GM08714 (cell line): ENCODE data around the gene IFNG-AS1.

Experiments
- H3K4me3 ChIP-seq: fragments of 200-500 bp; sonication (Bioruptor generic); 2 replicates; pipeline ENCODE4 v1.5.1; 2014; ENCODE audit warnings: mild to moderate bottlenecking, low read length, inconsistent platforms
- ZNF274 ChIP-seq: IDR thresholded peaks from 2 replicates; pipeline ENCODE4 v1.6.1; 2012; ENCODE audit warnings: mild to moderate bottlenecking, low read depth, low read length

The IFNG-AS1 gene

GRCh38 chr12:67981287-67982162, 7.7 kb upstream of the IFNG-AS1 start:
- no peak overlapping the region for H3K4me3 ChIP-seq
- TF ChIP-seq ZNF274: no peak

GRCh38 chr12:67982164-67982563, 7.1 kb upstream of the IFNG-AS1 start:
- no peak for TF ChIP-seq ZNF274

GRCh38 chr12:67986632-67987031, 2.6 kb upstream of the IFNG-AS1 start:
- no peak overlapping the region for H3K4me3 ChIP-seq
- no peak for TF ChIP-seq ZNF274

More at GRCh38 chr12:67982164-67982563, 7.1 kb upstream of the IFNG-AS1 start:
- H3K4me3 ChIP-seq: no peak overlapping the region

- H3K4me3 ChIP-seq: no peak overlapping the region
- TF ChIP-seq ZNF274: no peak
Measured at GRCh38 chr12:67988601-67989021, 636 bp upstream of the IFNG-AS1 start.

GRCh38 chr12:67991158-67991557, 1.9 kb downstream of the IFNG-AS1 start:
- H3K4me3 ChIP-seq: peak overlapping the region; percentile 1; the same call in 1 of the 2 replicates

GRCh38 chr12:67993143-67993542, 3.9 kb downstream of the IFNG-AS1 start:
- TF ChIP-seq ZNF274: no peak
- no peak overlapping the region for H3K4me3 ChIP-seq

More at GRCh38 chr12:67991158-67991557, 1.9 kb downstream of the IFNG-AS1 start:
- no peak for TF ChIP-seq ZNF274

GRCh38 chr12:67994046-67994445, 4.8 kb downstream of the IFNG-AS1 start:
- no peak for TF ChIP-seq ZNF274
- no peak overlapping the region for H3K4me3 ChIP-seq

- TF ChIP-seq ZNF274: no peak
Measured at GRCh38 chr12:67996347-67996746, 7.1 kb downstream of the IFNG-AS1 start.

GRCh38 chr12:67998379-67998778, 9.1 kb downstream of the IFNG-AS1 start:
- H3K4me3 ChIP-seq: no peak overlapping the region
- no peak for TF ChIP-seq ZNF274

More at GRCh38 chr12:67996347-67996746, 7.1 kb downstream of the IFNG-AS1 start:
- H3K4me3 ChIP-seq: no peak overlapping the region

GRCh38 chr12:67999244-67999643, 10.0 kb downstream of the IFNG-AS1 start:
- no peak overlapping the region for H3K4me3 ChIP-seq
- no peak for TF ChIP-seq ZNF274

GRCh38 chr12:68001486-68002466, 12.5 kb downstream of the IFNG-AS1 start:
- H3K4me3 ChIP-seq: no peak overlapping the region
- no peak for TF ChIP-seq ZNF274

- no peak for TF ChIP-seq ZNF274
Measured at GRCh38 chr12:68003777-68004176, 14.5 kb downstream of the IFNG-AS1 start.

GRCh38 chr12:68007033-68007432, 17.8 kb downstream of the IFNG-AS1 start:
- no peak for TF ChIP-seq ZNF274
- H3K4me3 ChIP-seq: no peak overlapping the region

More at GRCh38 chr12:68003777-68004176, 14.5 kb downstream of the IFNG-AS1 start:
- no peak overlapping the region for H3K4me3 ChIP-seq

- no peak for TF ChIP-seq ZNF274
- no peak overlapping the region for H3K4me3 ChIP-seq
Measured at GRCh38 chr12:68007466-68007865, 18.2 kb downstream of the IFNG-AS1 start.
